WERI-Rb-1 (cell line): ENCODE measurements around the gene CDC42EP5.

ENCODE experiments used
- DNase-seq: peaks from one replicate; pipeline ENCODE4 v3.0.0-alpha.2; 2020
- H3K27ac ChIP-seq: fragments of 250-450 bp; sonication (Bioruptor Pico); 2 replicates; pipeline ENCODE4 v1.5.1; 2020; ENCODE audit warnings: mild to moderate bottlenecking, moderate library complexity
- H3K27me3 ChIP-seq: fragments of 250-450 bp; sonication (Bioruptor Pico); 2 replicates; pipeline ENCODE4 v1.5.1; 2021; ENCODE audit warnings: mild to moderate bottlenecking, low read depth, moderate library complexity; ENCODE audit not compliant: insufficient read depth, severe bottlenecking
- H3K36me3 ChIP-seq: fragments of 250-450 bp; sonication (Bioruptor Pico); 2 replicates; pipeline ENCODE4 v1.5.1; 2020; ENCODE audit warnings: mild to moderate bottlenecking, moderate library complexity
- H3K4me3 ChIP-seq: 2 replicates; pipeline ENCODE4 v1.5.1; 2011; ENCODE audit warnings: low read depth, mild to moderate bottlenecking, control low read depth, low read length
- H3K9me3 ChIP-seq: fragments of 250-450 bp; sonication (Bioruptor Pico); 2 replicates; pipeline ENCODE4 v1.5.1; 2021; ENCODE audit warnings: mild to moderate bottlenecking, moderate library complexity; ENCODE audit not compliant: severe bottlenecking
- TF ChIP-seq, protein P1 (sequence below): IDR thresholded peaks from 2 replicates; pipeline ENCODE4 v1.5.1; 2011; ENCODE audit warnings: low read depth, mild to moderate bottlenecking, control low read depth, inconsistent platforms, low read length

The CDC42EP5 gene

DNA sequence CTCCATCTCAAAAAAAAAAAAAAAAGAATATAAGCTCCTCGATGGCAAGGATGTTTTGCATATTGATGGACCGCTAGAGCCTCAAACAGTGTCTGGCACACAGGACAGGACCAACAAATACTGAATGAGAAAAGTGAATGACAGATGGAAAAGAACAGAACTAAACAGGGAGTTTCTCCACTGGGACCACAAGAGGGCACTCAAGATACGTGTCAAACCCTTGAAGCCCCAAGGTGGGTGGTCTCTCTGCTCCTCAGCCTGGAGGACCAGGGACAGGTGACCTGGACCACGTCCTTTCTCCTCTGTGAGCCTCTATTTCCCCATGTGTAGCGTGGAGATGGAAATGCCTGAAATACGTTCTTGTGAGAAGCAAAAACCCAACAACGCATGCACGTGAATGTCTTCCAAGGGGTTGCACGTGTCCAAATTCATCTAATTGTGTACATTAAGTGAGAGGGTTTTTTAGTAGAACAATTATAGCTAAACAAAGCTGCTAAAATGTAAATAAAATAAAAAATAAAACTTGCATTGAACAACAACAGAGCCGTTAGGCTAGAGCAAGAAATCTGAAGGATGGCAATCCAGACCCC lies 5.7 kb upstream of the CDC42EP5 start:
- H3K4me3 ChIP-seq, result no peak overlapping the region
- H3K27me3 ChIP-seq, result peaks cover 65% of the 10 kb centered on the region
- no peaks in the 10 kb centered on the region for H3K36me3 ChIP-seq
- DNase-seq, result no peak
- TF ChIP-seq, protein P1, sequence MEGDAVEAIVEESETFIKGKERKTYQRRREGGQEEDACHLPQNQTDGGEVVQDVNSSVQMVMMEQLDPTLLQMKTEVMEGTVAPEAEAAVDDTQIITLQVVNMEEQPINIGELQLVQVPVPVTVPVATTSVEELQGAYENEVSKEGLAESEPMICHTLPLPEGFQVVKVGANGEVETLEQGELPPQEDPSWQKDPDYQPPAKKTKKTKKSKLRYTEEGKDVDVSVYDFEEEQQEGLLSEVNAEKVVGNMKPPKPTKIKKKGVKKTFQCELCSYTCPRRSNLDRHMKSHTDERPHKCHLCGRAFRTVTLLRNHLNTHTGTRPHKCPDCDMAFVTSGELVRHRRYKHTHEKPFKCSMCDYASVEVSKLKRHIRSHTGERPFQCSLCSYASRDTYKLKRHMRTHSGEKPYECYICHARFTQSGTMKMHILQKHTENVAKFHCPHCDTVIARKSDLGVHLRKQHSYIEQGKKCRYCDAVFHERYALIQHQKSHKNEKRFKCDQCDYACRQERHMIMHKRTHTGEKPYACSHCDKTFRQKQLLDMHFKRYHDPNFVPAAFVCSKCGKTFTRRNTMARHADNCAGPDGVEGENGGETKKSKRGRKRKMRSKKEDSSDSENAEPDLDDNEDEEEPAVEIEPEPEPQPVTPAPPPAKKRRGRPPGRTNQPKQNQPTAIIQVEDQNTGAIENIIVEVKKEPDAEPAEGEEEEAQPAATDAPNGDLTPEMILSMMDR, result peak; percentile 72
- H3K9me3 ChIP-seq, result peaks cover 3% of the 10 kb centered on the region
- H3K27ac ChIP-seq, result no peak overlapping the region

DNA sequence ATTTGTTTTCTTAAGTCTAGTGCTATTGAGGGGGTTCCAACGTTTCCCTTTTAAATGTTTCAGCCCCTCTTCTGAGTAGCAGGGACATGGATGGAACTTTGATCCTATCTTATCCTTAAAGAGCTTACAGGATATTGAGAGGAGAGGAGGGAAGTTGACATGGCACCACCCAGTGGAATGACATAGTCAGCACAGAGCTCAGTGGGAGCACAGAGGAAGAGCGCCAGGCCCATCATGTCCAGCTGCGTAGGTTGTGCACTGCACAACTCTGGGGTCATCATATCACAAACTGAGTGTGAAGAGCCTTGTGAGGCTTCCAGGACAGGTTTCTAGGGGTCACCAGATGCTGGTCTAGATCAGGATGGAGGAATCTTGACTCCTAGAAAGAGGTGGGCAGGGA lies 4.6 kb upstream of the CDC42EP5 start:
- Histone ChIP-seq H3K27me3 (peaks cover 63% of the 10 kb centered on the region), H3K9me3 (peaks cover 3% of the 10 kb centered on the region), H3K36me3 (no peaks in the 10 kb centered on the region), H3K4me3 (no peak overlapping the region), H3K27ac (no peak overlapping the region)
- DNase-seq, result no peak
- TF ChIP-seq, protein P1, result peak; percentile 38; the same call in 1 of the 2 replicates

DNA sequence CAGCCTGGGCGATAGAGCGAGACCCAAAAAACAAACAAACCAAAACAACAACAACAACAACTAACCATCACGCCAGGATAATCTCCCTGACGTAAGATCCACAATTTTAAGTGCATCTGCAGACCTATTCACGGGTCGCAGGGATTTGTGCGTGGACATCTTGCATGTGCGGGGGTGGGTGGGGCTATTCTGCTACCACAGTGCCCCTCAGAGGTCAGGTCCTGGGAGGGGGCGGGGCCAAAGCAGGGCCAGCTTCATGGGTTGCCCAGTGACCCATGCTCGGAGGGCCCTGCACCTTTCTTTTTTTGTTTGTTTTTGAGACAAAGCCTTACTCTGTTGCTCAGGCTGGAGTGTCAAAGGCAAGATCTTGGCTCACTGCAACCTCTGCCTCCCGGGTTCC lies 2.6 kb upstream of the CDC42EP5 start:
- no peak overlapping the region for H3K4me3 ChIP-seq
- peaks cover 53% of the 10 kb centered on the region for H3K27me3 ChIP-seq
- TF ChIP-seq, protein P1, result no peak
- H3K9me3 ChIP-seq, result peaks cover 3% of the 10 kb centered on the region
- H3K36me3 ChIP-seq, result no peaks in the 10 kb centered on the region
- H3K27ac ChIP-seq, result no peak overlapping the region
- DNase-seq, result no peak

DNA sequence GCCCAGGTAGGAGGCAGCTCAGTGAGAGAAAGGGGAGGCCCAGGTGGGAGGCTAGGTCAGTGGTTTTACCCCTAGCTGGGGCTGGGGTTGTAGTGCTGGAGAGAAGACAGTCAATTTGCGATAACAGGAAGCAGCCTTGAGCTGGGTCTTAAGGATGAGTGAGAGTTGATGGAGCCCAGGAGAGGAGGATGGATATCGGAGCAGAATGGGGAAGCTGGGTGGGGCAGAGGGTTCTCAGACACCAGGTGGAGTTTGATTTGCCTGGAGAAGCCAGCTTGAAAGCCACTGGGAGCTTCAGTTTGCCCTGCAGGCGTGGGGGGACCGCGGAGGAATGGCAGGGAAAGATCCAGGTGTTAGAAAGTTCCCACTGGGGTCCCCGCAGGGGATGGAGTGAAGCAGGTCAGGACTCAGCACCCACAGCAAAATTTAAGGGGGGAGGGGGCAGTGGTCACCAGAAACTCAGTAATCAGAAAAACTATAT lies 836 bp upstream of the CDC42EP5 start:
- H3K36me3 ChIP-seq, result no peaks in the 10 kb centered on the region
- DNase-seq, result no peak
- peaks cover 3% of the 10 kb centered on the region for H3K9me3 ChIP-seq
- H3K27ac ChIP-seq, result no peak overlapping the region
- peaks cover 53% of the 10 kb centered on the region for H3K27me3 ChIP-seq
- TF ChIP-seq, protein P1, result no peak
- H3K4me3 ChIP-seq, result no peak overlapping the region

DNA sequence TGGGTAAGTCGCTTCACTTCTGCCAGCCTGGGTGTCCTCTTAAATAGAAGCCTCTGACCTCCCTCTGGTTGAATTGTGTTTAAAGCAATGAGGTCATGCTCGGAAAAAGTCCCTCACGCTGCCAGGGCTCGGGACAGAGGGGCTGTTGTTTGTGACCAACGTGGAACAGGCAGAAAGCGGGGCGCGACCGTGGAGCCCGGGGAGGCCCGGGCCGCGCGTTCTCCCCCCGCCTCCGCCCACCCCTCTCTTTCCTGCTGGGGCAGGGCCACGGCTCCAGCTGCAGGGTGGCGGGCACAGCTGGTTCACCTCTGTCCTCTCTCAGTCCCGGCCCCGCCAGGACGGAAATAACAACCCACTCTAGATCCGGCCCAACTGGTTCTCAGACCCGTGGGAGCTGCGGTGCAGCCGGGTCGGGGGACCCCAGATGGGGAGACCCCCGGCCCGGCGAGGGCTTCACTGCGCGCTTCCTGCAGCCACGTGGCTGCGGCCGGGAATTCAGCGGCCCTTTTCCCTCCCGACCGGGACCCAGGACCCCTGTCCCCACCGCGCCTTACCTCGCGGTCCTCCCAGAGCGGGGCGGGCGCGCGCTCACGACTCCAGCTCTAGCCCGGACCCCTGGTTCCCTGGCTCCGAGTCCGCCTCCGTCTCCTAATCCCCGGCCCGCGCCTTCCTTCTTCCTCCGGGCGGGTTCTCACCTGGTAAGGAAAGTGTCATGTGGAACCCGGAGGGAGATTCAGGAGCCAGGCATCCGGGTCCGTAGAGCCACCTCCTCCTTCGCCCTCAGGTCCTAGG lies 1.9 kb downstream of the CDC42EP5 start:
- no peak overlapping the region for H3K27ac ChIP-seq
- peaks cover 43% of the 10 kb centered on the region for H3K27me3 ChIP-seq
- no peak for DNase-seq
- TF ChIP-seq, protein P1, result no peak
- H3K4me3 ChIP-seq, result peak overlapping the region; percentile 37
- no peaks in the 10 kb centered on the region for H3K9me3 ChIP-seq
- H3K36me3 ChIP-seq, result no peaks in the 10 kb centered on the region
